ENCODE data around the gene QARS1.

DNA sequence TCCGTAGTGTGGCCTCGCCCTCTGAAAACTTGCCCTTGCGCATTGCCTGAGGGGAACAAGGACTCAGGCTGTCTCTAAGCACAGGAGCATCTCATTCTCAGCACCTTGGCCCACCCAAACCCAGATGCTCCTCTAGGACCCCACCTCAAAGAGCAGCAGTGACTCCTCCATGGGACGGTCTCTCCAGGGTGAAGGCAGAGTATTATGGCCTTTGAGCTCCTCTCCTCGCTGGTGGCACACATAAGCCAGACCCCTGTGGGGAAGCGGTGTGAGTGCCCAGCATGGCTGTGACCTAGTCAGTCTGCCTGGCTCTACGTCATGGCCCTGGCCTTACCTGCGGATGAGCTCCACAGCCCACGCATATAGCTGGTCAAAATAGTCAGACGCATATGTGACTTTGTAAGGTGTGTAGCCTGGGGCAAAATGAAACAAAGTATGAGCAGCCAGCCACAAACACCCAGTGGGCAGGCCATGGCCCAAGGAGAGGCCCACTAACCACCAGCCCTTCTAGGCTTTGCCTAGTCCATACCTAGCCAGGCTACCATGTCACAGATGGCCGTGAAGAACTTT lies 4.4 kb downstream of the QARS1 start:
- TF ChIP-seq CTCF (IDR thresholded peaks at IDR 0.05; ENCODE audit: low read length): no peak
- TF ChIP-seq EZH2 (IDR thresholded peaks at IDR 0.05; ENCODE audit: borderline replicate concordance, low read length): no peak
